Hepatocyte (in vitro differentiated cells): ENCODE data around the gene MACROD2.

Experiments
- EZH2 ChIP-seq: fragments of 200-600 bp; sonication (generic); IDR thresholded peaks from 2 replicates; pipeline ENCODE4 v1.6.1; 2016; ENCODE audit warnings: antibody characterized with exemption, mild to moderate bottlenecking, borderline replicate concordance
- TF ChIP-seq, protein P1 (sequence below): fragments of 200-600 bp; sonication (generic); IDR thresholded peaks from 2 replicates; pipeline ENCODE4 v1.5.1; 2016; ENCODE audit warnings: antibody characterized with exemption, mild to moderate bottlenecking; ENCODE audit not compliant: poor library complexity

- no peak for TF ChIP-seq EZH2
- TF ChIP-seq, protein P1, sequence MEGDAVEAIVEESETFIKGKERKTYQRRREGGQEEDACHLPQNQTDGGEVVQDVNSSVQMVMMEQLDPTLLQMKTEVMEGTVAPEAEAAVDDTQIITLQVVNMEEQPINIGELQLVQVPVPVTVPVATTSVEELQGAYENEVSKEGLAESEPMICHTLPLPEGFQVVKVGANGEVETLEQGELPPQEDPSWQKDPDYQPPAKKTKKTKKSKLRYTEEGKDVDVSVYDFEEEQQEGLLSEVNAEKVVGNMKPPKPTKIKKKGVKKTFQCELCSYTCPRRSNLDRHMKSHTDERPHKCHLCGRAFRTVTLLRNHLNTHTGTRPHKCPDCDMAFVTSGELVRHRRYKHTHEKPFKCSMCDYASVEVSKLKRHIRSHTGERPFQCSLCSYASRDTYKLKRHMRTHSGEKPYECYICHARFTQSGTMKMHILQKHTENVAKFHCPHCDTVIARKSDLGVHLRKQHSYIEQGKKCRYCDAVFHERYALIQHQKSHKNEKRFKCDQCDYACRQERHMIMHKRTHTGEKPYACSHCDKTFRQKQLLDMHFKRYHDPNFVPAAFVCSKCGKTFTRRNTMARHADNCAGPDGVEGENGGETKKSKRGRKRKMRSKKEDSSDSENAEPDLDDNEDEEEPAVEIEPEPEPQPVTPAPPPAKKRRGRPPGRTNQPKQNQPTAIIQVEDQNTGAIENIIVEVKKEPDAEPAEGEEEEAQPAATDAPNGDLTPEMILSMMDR = no peak
These were observed 671.4 kb downstream of the MACROD2 start for GRCh38 chr20:14666696-14667095.
